ENCODE measurements around the gene ZNF287. TPM values are rescaled to one million over a fixed set of nuclear protein-coding genes. Genes with fewer than 3 reads are reported as not detected.

The ZNF287 gene
- total and polyA plus RNA-seq, 2 of the 8 experiments (the other 6 are each of a cell fraction or from before 2014, with no cell fraction given) = 1.7 to 5.6 TPM

DNA sequence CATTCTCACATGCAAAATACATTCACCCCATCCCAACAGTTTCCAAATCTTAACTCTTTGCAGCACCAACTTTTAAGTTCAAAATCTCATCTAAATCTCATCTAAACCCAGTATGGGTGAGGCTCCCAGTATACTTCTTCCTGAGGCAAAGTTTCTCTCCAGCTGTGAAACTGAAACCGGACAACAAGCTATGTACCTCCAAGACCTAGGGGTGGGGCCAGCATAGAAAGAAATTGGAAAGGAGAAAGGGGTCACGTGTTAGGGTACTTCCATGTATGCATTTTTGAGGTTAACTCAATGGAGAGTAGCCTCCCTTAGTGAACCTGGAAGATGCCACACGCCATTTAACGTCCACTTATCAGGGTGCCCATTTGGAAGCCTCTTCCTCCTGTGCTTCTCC is 53.1 kb downstream of the ZNF287 start:
- peak overlapping the region; percentile 88; the same call in 1 of the 2 replicates for H2BK15ac ChIP-seq (ENCODE audit: low read length)
- H2BK20ac ChIP-seq (ENCODE audit: low read length) = no peak overlapping the region
- no peak overlapping the region for H3K4me2 ChIP-seq (ENCODE audit: insufficient read depth in 1 of 2, low read depth in 2 of 2, low read length in 2 of 2)
- no peak overlapping the region for H3K23ac ChIP-seq (ENCODE audit: insufficient read length)
- H3K4ac ChIP-seq (replicated peaks; ENCODE audit: insufficient read length, low read depth, low read length) = no peak overlapping the region
- H3K18ac ChIP-seq (ENCODE audit: extremely low read depth, low read length) = peak overlapping the region; percentile 62; the same call in 1 of the 2 replicates
- no peak overlapping the region for H3K56ac ChIP-seq (replicated peaks; ENCODE audit: insufficient read length, low read depth, low read length)
- ChIA-PET CTCF (ENCODE audit: partially characterized antibody) (interaction anchor here (1.1 to 34.1 kb wide), 2 partner anchors 14 to 58 kb away, joined by 3 to 941 read pairs; no protein-coding TSS in a partner anchor), POLR2A (ENCODE audit: partially characterized antibody) (no interaction called here)
- no peak overlapping the region for H4K5ac ChIP-seq (ENCODE audit: insufficient read length, low read depth, low read length)
- no peaks in the 10 kb centered on the region for H3K79me2 ChIP-seq (ENCODE audit: control insufficient read depth in 1 of 2, insufficient read depth in 2 of 2, low read length in 2 of 2)
- WGBS, 2 experiments (ENCODE audit: extremely low coverage in 1 of 2, insufficient coverage in 1 of 2, insufficient read length in 1 of 2, insufficient replicate concordance in 2 of 2, low coverage in 1 of 2, low lambda C conversion rate in 2 of 2, missing lambda C conversion rate in 1 of 2) = 94% methylated on average over 4 of the region's 4 CpGs; no CpG with 5 or more reads in 1 of the 2 experiments
- H2BK5ac ChIP-seq (ENCODE audit: low read depth, low read length) = no peak overlapping the region
- no peaks in the 10 kb centered on the region for H3K36me3 ChIP-seq (ENCODE audit: control insufficient read depth in 2 of 4, insufficient read depth in 4 of 4, low read length in 3 of 4)
- H4K20me1 ChIP-seq (replicated peaks in 1 of 2; ENCODE audit: control insufficient read depth in 1 of 2, insufficient read depth in 2 of 2, low read length in 2 of 2) = no peaks in the 10 kb centered on the region
- no peaks in the 10 kb centered on the region for H3K79me1 ChIP-seq (ENCODE audit: low read depth, low read length)
- no peak overlapping the region for H2AFZ ChIP-seq (ENCODE audit: low read length)
- 0 out of 2 replicates have a peak overlapping the region, but pooled peaks have one; percentile 19 for H2BK12ac ChIP-seq (ENCODE audit: low read depth, low read length)
- H3K23me2 ChIP-seq (ENCODE audit: low read depth, low read length) = no peaks in the 10 kb centered on the region
- no peak overlapping the region for H3K4me3 ChIP-seq (ENCODE audit: extremely low read depth in 1 of 4, insufficient read depth in 2 of 4, low read depth in 3 of 4, low read length in 4 of 4)
- peaks cover 0 to 2% (median 0%) of the 10 kb centered on the region in 4 experiments; a peak in 1 of 7 replicates for H3K27me3 ChIP-seq (replicated peaks in 1 of 4; ENCODE audit: control insufficient read depth in 3 of 4, extremely low read depth in 1 of 4, insufficient read depth in 3 of 4, low read length in 3 of 4)
- H3K4me1 ChIP-seq (replicated peaks in 1 of 4; ENCODE audit: control insufficient read depth in 3 of 4, insufficient read depth in 4 of 4, low read length in 3 of 4) = peaks cover 4 to 12% (median 10%) of the 10 kb centered on the region in 4 experiments
- H3K9me3 ChIP-seq (ENCODE audit: insufficient read depth in 2 of 2, low read depth in 1 of 2, low read length in 1 of 2) = no peaks in the 10 kb centered on the region
- no peak overlapping the region for H3K27ac ChIP-seq (ENCODE audit: low read depth, low read length)
- H2AK5ac ChIP-seq (ENCODE audit: low read depth, low read length) = no peak overlapping the region
- FAIRE-seq (no peak), DNase-seq (ENCODE audit: low read depth in 1 of 2, low spot score in 2 of 2) (no peak)
- H4K8ac ChIP-seq (ENCODE audit: extremely low read depth, insufficient read depth, low read length) = no peak overlapping the region
- H3K14ac ChIP-seq (ENCODE audit: insufficient read length) = no peak overlapping the region
- H3K9ac ChIP-seq (replicated peaks in 1 of 4; ENCODE audit: extremely low read depth in 1 of 4, low read depth in 3 of 4, low read length in 3 of 4) = no peak overlapping the region
- no peak overlapping the region for H4K91ac ChIP-seq (replicated peaks; ENCODE audit: insufficient read length, low read length)
- H2BK120ac ChIP-seq (replicated peaks; ENCODE audit: low read depth, low read length) = no peak overlapping the region
- no peak for TF ChIP-seq SRF (IDR thresholded peaks at IDR 0.05; ENCODE audit: low read depth, low read length)
- TF ChIP-seq, protein P1, sequence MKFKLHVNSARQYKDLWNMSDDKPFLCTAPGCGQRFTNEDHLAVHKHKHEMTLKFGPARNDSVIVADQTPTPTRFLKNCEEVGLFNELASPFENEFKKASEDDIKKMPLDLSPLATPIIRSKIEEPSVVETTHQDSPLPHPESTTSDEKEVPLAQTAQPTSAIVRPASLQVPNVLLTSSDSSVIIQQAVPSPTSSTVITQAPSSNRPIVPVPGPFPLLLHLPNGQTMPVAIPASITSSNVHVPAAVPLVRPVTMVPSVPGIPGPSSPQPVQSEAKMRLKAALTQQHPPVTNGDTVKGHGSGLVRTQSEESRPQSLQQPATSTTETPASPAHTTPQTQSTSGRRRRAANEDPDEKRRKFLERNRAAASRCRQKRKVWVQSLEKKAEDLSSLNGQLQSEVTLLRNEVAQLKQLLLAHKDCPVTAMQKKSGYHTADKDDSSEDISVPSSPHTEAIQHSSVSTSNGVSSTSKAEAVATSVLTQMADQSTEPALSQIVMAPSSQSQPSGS (IDR thresholded peaks at IDR 0.05; ENCODE audit: low read length) = no peak
- no peak for TF ChIP-seq HDAC6 (IDR thresholded peaks at IDR 0.05; ENCODE audit: low read depth, low read length)
- no peak for TF ChIP-seq RXRA (IDR thresholded peaks at IDR 0.05; ENCODE audit: insufficient read depth, low read depth, low read length)
- no peak for TF ChIP-seq CREB1 (IDR thresholded peaks at IDR 0.05)
- TF ChIP-seq, protein P2, sequence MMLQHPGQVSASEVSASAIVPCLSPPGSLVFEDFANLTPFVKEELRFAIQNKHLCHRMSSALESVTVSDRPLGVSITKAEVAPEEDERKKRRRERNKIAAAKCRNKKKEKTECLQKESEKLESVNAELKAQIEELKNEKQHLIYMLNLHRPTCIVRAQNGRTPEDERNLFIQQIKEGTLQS (IDR thresholded peaks at IDR 0.05; ENCODE audit: insufficient read depth, low read depth, low read length) = no peak
- TF ChIP-seq EGR1 (IDR thresholded peaks at IDR 0.05; ENCODE audit: borderline replicate concordance, low read depth, low read length) = no peak
- no peak for TF ChIP-seq TEAD4 (IDR thresholded peaks at IDR 0.05; ENCODE audit: low read depth, low read length)
- no peak for TF ChIP-seq JUN (IDR thresholded peaks at IDR 0.05; ENCODE audit: low read depth, low read length)
- no peak for TF ChIP-seq KDM4A (IDR thresholded peaks at IDR 0.05; ENCODE audit: low read depth, low read length, severe bottlenecking)
- TF ChIP-seq CTBP2 (IDR thresholded peaks at IDR 0.05; ENCODE audit: borderline replicate concordance, insufficient read depth, insufficient read length, low read length) = no peak
- no peak for TF ChIP-seq SIRT6 (IDR thresholded peaks at IDR 0.05; ENCODE audit: low read length)
- TF ChIP-seq POLR2AphosphoS5 (IDR thresholded peaks at IDR 0.05; ENCODE audit: low read depth, low read length) = no peak
